ENCODE measurements around the gene ALDH8A1.

DNA sequence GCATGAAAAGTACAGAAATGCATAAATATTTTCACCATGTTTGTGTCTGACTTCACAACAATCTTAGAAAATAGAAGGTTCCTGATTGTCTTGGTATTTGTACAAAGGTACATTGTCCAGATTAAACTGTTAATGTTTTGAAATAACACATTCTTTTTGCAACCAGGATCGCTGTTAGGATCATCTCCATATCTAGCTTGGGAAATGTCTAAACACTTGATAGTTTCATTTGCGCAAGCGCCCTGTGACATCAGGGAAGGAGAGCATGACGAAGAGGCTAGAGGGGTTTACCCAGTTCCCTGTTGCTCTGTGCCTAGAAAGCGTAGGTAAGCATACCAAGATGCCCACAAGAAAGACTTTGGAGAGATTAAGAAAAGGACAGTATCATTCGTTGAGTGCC, 19.4 kb downstream of the ALDH8A1 start:
- TF ChIP-seq, protein P1, sequence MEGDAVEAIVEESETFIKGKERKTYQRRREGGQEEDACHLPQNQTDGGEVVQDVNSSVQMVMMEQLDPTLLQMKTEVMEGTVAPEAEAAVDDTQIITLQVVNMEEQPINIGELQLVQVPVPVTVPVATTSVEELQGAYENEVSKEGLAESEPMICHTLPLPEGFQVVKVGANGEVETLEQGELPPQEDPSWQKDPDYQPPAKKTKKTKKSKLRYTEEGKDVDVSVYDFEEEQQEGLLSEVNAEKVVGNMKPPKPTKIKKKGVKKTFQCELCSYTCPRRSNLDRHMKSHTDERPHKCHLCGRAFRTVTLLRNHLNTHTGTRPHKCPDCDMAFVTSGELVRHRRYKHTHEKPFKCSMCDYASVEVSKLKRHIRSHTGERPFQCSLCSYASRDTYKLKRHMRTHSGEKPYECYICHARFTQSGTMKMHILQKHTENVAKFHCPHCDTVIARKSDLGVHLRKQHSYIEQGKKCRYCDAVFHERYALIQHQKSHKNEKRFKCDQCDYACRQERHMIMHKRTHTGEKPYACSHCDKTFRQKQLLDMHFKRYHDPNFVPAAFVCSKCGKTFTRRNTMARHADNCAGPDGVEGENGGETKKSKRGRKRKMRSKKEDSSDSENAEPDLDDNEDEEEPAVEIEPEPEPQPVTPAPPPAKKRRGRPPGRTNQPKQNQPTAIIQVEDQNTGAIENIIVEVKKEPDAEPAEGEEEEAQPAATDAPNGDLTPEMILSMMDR (IDR thresholded peaks at IDR 0.05) = no peak
- no peak for TF ChIP-seq POLR2A (IDR thresholded peaks at IDR 0.05)
- no peak for TF ChIP-seq EP300 (IDR thresholded peaks at IDR 0.05)
